GM06990 (cell line): ENCODE data around the gene SAP25.

Source experiments
- DNase-seq: peaks from one replicate; pipeline ENCODE4 v3.0.0-alpha.2; 2011; ENCODE audit not compliant: insufficient read length; ENCODE audit errors: extremely low read depth
- H3K27me3 ChIP-seq: replicated peaks from 2 replicates; pipeline ENCODE4 v1.6.0; 2011; ENCODE audit warnings: low read length; ENCODE audit not compliant: control insufficient read depth, insufficient read depth
- H3K36me3 ChIP-seq: 2 replicates; pipeline ENCODE4 v1.5.1; 2011; ENCODE audit warnings: low read length; ENCODE audit not compliant: control insufficient read depth, insufficient read depth
- H3K4me3 ChIP-seq: replicated peaks from 2 replicates; pipeline ENCODE4 v1.5.1; 2011; ENCODE audit warnings: low read depth, mild to moderate bottlenecking, control low read depth, low read length
- TF ChIP-seq, protein P1 (sequence below): IDR thresholded peaks from 2 replicates; pipeline ENCODE4 v1.5.1; 2011; ENCODE audit warnings: low read length, control low read depth, mild to moderate bottlenecking, inconsistent platforms; ENCODE audit not compliant: insufficient read depth, poor library complexity, severe bottlenecking

The SAP25 gene

DNA sequence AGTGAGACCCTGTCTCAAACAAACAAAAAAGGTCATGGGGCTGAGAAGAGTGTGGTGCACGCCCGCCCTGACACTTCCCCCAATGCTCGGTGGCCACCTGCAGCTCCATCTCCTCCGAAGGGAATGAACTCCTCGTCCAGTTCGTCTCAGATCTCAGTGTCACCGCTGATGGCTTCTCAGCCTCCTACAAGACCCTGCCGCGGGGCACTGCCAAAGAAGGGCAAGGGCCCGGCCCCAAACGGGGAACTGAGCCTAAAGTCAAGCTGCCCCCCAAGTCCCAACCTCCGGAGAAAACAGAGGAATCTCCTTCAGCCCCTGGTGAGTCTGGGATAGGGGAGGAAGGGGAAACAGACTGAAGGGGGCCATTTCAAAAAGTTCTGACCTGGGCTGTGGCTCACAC lies 32.6 kb upstream of the SAP25 start:
- TF ChIP-seq, protein P1, sequence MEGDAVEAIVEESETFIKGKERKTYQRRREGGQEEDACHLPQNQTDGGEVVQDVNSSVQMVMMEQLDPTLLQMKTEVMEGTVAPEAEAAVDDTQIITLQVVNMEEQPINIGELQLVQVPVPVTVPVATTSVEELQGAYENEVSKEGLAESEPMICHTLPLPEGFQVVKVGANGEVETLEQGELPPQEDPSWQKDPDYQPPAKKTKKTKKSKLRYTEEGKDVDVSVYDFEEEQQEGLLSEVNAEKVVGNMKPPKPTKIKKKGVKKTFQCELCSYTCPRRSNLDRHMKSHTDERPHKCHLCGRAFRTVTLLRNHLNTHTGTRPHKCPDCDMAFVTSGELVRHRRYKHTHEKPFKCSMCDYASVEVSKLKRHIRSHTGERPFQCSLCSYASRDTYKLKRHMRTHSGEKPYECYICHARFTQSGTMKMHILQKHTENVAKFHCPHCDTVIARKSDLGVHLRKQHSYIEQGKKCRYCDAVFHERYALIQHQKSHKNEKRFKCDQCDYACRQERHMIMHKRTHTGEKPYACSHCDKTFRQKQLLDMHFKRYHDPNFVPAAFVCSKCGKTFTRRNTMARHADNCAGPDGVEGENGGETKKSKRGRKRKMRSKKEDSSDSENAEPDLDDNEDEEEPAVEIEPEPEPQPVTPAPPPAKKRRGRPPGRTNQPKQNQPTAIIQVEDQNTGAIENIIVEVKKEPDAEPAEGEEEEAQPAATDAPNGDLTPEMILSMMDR, result no peak
- Histone ChIP-seq H3K27me3 (no peaks in the 10 kb centered on the region), H3K4me3 (no peak overlapping the region), H3K36me3 (no peaks in the 10 kb centered on the region)
- DNase-seq, result no peak

DNA sequence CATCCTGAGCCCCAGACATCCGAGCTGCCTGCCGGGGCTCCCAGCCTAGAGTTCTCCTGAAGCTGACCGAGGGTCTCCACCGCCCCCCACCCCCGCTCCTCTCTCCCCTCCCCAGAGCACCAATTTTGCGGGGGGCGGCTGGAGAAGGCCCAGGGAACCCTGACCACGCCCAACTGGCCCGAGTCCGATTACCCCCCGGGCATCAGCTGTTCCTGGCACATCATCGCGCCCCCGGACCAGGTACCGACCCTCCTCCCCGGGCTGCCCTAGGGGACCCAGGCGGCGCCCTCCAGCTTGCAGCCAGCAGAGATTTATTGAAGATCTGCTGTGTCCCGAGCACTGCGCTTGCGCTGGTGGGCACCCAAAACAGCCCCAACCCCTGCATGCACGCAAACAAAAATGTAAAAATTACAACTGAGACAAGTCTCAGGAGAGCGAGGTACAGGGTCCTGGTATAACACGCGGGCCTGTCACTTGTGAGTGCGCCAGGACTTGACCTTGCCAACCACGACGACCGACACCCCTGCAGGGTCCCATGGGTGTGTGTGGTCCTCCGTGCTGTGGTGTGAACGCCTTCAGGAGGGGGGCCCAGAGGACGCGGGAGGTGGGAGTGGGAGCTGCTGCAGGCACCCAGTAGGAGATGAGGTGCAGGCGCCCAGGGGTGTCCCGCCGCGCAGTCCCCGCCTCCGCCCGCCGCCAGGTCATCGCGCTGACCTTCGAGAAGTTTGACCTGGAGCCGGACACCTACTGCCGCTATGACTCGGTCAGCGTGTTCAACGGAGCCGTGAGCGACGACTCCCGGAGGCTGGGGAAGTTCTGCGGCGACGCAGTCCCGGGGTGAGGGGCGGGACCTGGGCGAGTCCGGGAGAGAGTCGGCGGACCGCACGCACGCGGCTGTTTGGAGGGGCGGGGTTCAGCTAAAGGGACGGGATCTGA lies 31.5 kb upstream of the SAP25 start:
- Histone ChIP-seq H3K27me3 (no peaks in the 10 kb centered on the region), H3K36me3 (no peaks in the 10 kb centered on the region), H3K4me3 (peak overlapping the region; percentile 66)
- TF ChIP-seq, protein P1, result no peak
- no peak for DNase-seq

DNA sequence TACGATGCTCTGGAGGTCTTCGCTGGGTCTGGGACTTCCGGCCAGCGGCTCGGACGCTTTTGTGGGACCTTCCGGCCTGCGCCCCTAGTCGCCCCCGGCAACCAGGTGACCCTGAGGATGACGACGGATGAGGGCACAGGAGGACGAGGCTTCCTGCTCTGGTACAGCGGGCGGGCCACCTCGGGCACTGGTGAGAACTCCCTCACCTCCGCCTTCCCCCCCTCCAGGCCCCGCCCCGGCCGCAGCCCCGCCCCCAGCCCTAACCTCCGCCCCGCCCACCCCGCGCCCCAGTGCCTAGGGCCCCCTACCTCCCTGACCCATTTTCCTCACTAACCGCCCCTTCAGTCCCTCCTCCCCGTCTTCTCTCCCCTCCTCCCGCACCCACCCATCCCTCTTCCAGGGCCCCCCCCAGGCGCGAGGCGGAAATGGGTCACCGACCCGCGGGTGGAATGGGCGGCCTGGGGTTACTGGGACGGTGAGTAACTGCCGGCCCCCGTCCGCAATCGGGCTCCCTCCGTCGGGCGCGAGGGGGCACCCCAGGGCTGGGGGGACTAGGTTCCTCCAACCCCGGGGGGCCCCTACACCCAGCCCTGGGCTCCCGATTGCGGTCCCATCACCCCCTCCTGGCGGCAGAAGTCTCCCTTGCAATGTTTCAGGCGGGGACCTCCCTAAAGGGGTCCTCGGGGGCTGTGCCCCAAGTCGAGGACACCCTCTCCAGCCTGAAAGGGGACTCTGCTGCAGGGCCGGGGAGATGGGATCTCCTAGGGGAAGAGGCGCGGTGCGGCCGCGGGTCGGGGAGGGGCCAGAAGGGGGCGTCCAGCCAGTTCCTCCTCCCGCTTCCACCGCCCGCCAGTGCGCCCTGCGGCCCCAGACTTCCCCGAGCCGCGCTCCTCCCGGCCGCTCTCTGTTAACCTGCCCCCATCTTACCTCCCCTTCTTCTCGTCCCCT lies 30.6 kb upstream of the SAP25 start:
- peak overlapping the region; percentile 66 for H3K4me3 ChIP-seq
- TF ChIP-seq, protein P1, result peak; percentile 52
- no peaks in the 10 kb centered on the region for H3K36me3 ChIP-seq
- DNase-seq, result peak; percentile 80
- H3K27me3 ChIP-seq, result no peaks in the 10 kb centered on the region

DNA sequence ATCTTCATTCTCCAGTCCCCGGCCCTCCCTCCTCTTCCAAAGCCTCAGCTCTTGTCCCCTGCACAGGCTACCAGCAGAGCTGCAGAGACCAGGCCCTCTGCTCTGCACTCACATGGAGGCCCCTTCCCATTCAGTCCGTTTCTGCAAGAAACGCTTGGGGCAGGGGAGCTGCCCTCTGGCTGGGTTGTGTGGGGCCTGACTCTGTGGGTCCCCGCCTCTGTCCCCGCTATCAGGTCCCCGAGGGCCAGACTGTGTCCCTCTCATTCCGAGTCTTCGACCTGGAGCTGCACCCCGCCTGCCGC lies 30.0 kb upstream of the SAP25 start:
- DNase-seq, result no peak
- Histone ChIP-seq H3K27me3 (no peaks in the 10 kb centered on the region), H3K36me3 (no peaks in the 10 kb centered on the region), H3K4me3 (peak overlapping the region; percentile 54)
- TF ChIP-seq, protein P1, result no peak

DNA sequence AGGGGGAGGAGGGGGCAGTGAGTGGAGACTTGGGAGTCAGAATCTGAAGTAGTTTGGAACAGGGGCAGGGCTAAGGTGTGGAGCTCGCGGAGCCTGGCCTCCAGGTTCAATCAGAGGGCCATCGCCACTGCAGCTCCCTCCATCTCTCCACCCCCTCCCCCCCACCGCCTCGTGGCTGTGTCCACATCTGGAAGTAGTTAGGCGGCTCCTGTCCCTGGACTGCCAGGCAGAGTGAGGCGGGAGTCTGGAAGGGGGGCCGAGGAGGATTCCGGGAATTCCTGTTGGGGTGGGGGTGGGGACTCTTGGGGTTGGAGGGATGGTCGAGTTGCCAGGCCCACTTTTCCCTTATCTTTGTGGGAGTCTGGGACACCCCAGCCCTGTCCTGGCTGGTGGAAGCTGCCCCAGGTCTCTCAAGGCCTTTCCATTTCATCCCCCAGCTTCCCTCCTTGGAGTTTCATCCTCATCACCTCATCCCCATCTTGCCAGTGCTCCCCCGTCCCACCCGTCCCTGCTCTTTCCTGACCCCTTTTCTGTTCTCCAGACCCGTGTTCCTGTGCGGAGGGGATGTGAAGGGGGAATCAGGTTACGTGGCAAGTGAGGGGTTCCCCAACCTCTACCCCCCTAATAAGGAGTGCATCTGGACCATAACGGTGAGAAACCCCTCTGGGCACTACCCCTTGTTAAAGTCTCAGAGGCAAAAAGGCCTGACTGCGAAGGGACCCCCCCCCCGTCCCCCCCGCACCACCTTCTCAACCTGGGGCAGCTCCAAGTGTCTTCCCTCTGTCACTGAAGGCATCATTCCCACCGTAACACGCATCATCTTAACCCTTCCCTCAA lies 29.4 kb upstream of the SAP25 start:
- TF ChIP-seq, protein P1, result no peak
- Histone ChIP-seq H3K4me3 (no peak overlapping the region), H3K27me3 (no peaks in the 10 kb centered on the region), H3K36me3 (no peaks in the 10 kb centered on the region)
- no peak for DNase-seq
